ENCODE data around the gene SURF2. TPM values are rescaled to one million over a fixed set of nuclear protein-coding genes. Genes with fewer than 3 reads are reported as not detected.

The SURF2 gene
- polyA plus RNA-seq, 1 of the 3 experiments (the other 2 are of a cell fraction), result 46.8 TPM

- Histone ChIP-seq H3F3A (replicated peaks; ENCODE audit: insufficient read depth) (peaks cover 30% of the 10 kb centered on the region), H2AFZ (ENCODE audit: low read depth) (no peak overlapping the region), H3K9me3 (no peaks in the 10 kb centered on the region), H3K9me2 (no peaks in the 10 kb centered on the region), H3K4me2 (peak overlapping the region; percentile 93), H3K79me2 (ENCODE audit: insufficient read depth) (peaks cover 45% of the 10 kb centered on the region), H3K4me1 (ENCODE audit: control insufficient read depth in 1 of 2, insufficient read depth in 2 of 2, low read depth in 1 of 2, low read length in 1 of 2) (peaks cover 13 to 33% of the 10 kb centered on the region in 2 experiments; a peak in 2 of 4 replicates), H3K36me3 (replicated peaks in 1 of 2; ENCODE audit: control insufficient read depth in 1 of 2, insufficient read depth in 2 of 2, low read length in 1 of 2) (peaks cover 14 to 57% of the 10 kb centered on the region in 2 experiments), H3K27ac (ENCODE audit: low read depth in 2 of 2, low read length in 1 of 2) (peak overlapping the region; percentile 34 to 68; a peak in 3 of 4 replicates), H4K20me1 (ENCODE audit: insufficient read depth) (peaks cover 20% of the 10 kb centered on the region), H3K4me3 (ENCODE audit: low read depth in 2 of 2, low read length in 1 of 2) (peak overlapping the region; percentile 86 to 90), H3K27me3 (ENCODE audit: insufficient read depth) (no peaks in the 10 kb centered on the region), H3K9ac (peak overlapping the region; percentile 79)
- ChIA-PET CTCF (interaction anchor here (0.9 to 1.9 kb wide), 8 partner anchors 8 to 175 kb away, joined by 3 to 7 read pairs (median 4); partner anchors contain the start of genes MED22, RPL7A and SLC2A6), POLR2A (interaction anchor here (1.1 kb wide), 1 partner anchor 19 kb away, joined by 3 read pairs; no protein-coding TSS in a partner anchor)
- no peak for DNase-seq
- no peak for TF ChIP-seq SIN3A (IDR thresholded peaks at IDR 0.05; ENCODE audit: borderline replicate concordance, low read depth, low read length)
- no peak for TF ChIP-seq JUND (IDR thresholded peaks at IDR 0.05)
- TF ChIP-seq POLR2AphosphoS5 (IDR thresholded peaks at IDR 0.05; ENCODE audit: low read depth, low read length), result no peak
- TF ChIP-seq NFIC (IDR thresholded peaks at IDR 0.05; ENCODE audit: borderline replicate concordance), result no peak
- no peak for TF ChIP-seq EP300 (IDR thresholded peaks at IDR 0.05; ENCODE audit: borderline replicate concordance in 1 of 2, low read depth in 1 of 2, low read length in 1 of 2)
- TF ChIP-seq GATA2 (CRISPR knock-in tag; IDR thresholded peaks at IDR 0.05), result no peak
- no peak for TF ChIP-seq ZBTB33 (IDR thresholded peaks at IDR 0.05; ENCODE audit: borderline replicate concordance, low read depth)
- TF ChIP-seq REST (IDR thresholded peaks at IDR 0.05; ENCODE audit: low read depth, low read length), result no peak
- TF ChIP-seq RAD21 (IDR thresholded peaks at IDR 0.05; ENCODE audit: low read length), result no peak
- no peak for TF ChIP-seq USF1 (IDR thresholded peaks at IDR 0.05; ENCODE audit: borderline replicate concordance, low read depth)
- TF ChIP-seq ELF1 (IDR thresholded peaks at IDR 0.05), result no peak
- WGBS (ENCODE audit: low lambda C conversion rate), result 0% methylated on average over 21 of the region's 31 CpGs
Observed at GRCh38 chr9:133355881-133356357, 431 bp upstream of the SURF2 start.
